ENCODE measurements around the gene TUBB4A.
"Not testable (repeated sequence)": the region's sequence is repeated elsewhere in the genome, so short reads cannot be mapped to it uniquely, and the experiment has no call there.

Gene TUBB4A

GRCh38 chr19:6501740-6502648 is at the start of gene TUBB4A:
TSS of gene TUBB4A (minus strand) at chr19:6502309. CDS start at chr19:6502212, 97 bp downstream.
- H3K9ac ChIP-seq (ENCODE audit: low read length): peak within 1 kb of the TSS; percentile 81
- TF ChIP-seq EZH2phosphoT487 (IDR thresholded peaks at IDR 0.05; ENCODE audit: low read depth): no peak
- H2AFZ ChIP-seq (ENCODE audit: low read depth, low read length): peak within 1 kb of the TSS; percentile 36; the same call in 1 of the 2 replicates
- no peaks in the 10 kb centered on the region for H3K79me2 ChIP-seq (ENCODE audit: low read length)
- peak within 1 kb of the TSS; percentile 89 for H3K4me3 ChIP-seq (ENCODE audit: low read length)
- peak within 1 kb of the TSS; percentile 57 for H3K27ac ChIP-seq (ENCODE audit: low read length)
- peaks cover 23% of the 10 kb centered on the region for H3K36me3 ChIP-seq (replicated peaks; ENCODE audit: low read depth, low read length)
- H3K4me1 ChIP-seq (ENCODE audit: low read length): peaks cover 33% of the 10 kb centered on the region
- H3K27me3 ChIP-seq (ENCODE audit: low read depth, low read length): no peaks in the 10 kb centered on the region
- peak within 1 kb of the TSS; percentile 98 for H3K4me2 ChIP-seq (ENCODE audit: low read length)
- no peaks in the 10 kb centered on the region for H4K20me1 ChIP-seq (ENCODE audit: insufficient read depth, low read length)
- H3K9me3 ChIP-seq (ENCODE audit: insufficient read depth, low read length): no peaks in the 10 kb centered on the region

GRCh38 chr19:6551091-6551490 is 49.0 kb upstream of the TUBB4A start:
- Histone ChIP-seq H2AFZ (ENCODE audit: low read depth, low read length) (0 out of 2 replicates have a peak overlapping the region, but pooled peaks have one; percentile 84), H3K4me3 (ENCODE audit: low read length) (peak overlapping the region; percentile 62; the same call in 1 of the 2 replicates), H3K27me3 (ENCODE audit: low read depth, low read length) (no peaks in the 10 kb centered on the region), H3K9me3 (ENCODE audit: insufficient read depth, low read length) (no peaks in the 10 kb centered on the region), H3K4me1 (ENCODE audit: low read length) (peaks cover 35% of the 10 kb centered on the region), H3K27ac (ENCODE audit: low read length) (no peak overlapping the region), H3K79me2 (ENCODE audit: low read length) (no peaks in the 10 kb centered on the region), H4K20me1 (ENCODE audit: insufficient read depth, low read length) (no peaks in the 10 kb centered on the region), H3K4me2 (ENCODE audit: low read length) (peak overlapping the region; percentile 76), H3K36me3 (replicated peaks; ENCODE audit: low read depth, low read length) (peaks cover 9% of the 10 kb centered on the region), H3K9ac (ENCODE audit: low read length) (peak overlapping the region; percentile 53; the same call in 1 of the 2 replicates)
- TF ChIP-seq EZH2phosphoT487 (IDR thresholded peaks at IDR 0.05; ENCODE audit: low read depth): no peak
- no peak for TF ChIP-seq CTCF (IDR thresholded peaks at IDR 0.05; ENCODE audit: low read depth, low read length)

- not testable (repeated sequence) for H3K27ac ChIP-seq (ENCODE audit: low read length); H2AFZ ChIP-seq (ENCODE audit: low read depth, low read length); H3K4me3 ChIP-seq (ENCODE audit: low read length); H3K79me2 ChIP-seq (ENCODE audit: low read length); H3K27me3 ChIP-seq (ENCODE audit: low read depth, low read length); H4K20me1 ChIP-seq (ENCODE audit: insufficient read depth, low read length); H3K4me2 ChIP-seq (ENCODE audit: low read length); H3K9me3 ChIP-seq (ENCODE audit: insufficient read depth, low read length); H3K9ac ChIP-seq (ENCODE audit: low read length)
- Histone ChIP-seq H3K4me1 (ENCODE audit: low read length) (peaks cover 31% of the 10 kb centered on the region), H3K36me3 (replicated peaks; ENCODE audit: low read depth, low read length) (peaks cover 11% of the 10 kb centered on the region)
Measured at GRCh38 chr19:6550679-6551078, 48.6 kb upstream of the TUBB4A start.

DNA sequence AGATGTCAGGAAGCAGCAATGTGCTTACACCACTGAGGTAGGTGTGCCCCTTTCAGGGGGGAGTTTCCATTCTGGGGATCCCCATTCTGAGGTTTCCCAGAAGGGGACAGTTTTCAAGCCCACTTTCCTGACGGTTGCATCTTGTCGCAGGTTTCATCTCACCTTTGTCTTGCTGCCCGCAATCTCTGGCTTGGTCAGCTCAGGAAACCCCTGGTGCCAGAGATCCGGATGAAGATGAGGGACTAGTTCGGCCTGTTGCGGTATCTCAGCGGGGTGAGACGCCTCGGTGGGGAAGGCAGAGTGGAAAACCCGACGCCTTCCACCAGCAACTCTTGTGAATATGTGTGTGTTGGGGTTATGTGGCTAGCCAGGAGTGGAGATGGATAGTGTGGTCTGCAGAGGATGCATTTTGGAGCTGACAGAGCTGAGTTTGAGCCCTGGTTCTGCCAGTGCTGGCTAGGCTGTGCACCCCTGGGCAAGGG is 41.8 kb upstream of the TUBB4A start:
- no peaks in the 10 kb centered on the region for H3K4me1 ChIP-seq (ENCODE audit: low read length)
- no peaks in the 10 kb centered on the region for H3K79me2 ChIP-seq (ENCODE audit: low read length)
- H3K4me2 ChIP-seq (ENCODE audit: low read length): no peak overlapping the region
- no peaks in the 10 kb centered on the region for H3K27me3 ChIP-seq (ENCODE audit: low read depth, low read length)
- no peak overlapping the region for H3K27ac ChIP-seq (ENCODE audit: low read length)
- H3K36me3 ChIP-seq (replicated peaks; ENCODE audit: low read depth, low read length): peaks cover 28% of the 10 kb centered on the region
- no peak overlapping the region for H2AFZ ChIP-seq (ENCODE audit: low read depth, low read length)
- H4K20me1 ChIP-seq (ENCODE audit: insufficient read depth, low read length): 0 out of 2 replicates have a peak, but pooled peaks cover 2% of the 10 kb centered on the region
- no peaks in the 10 kb centered on the region for H3K9me3 ChIP-seq (ENCODE audit: insufficient read depth, low read length)
- no peak for TF ChIP-seq EZH2phosphoT487 (IDR thresholded peaks at IDR 0.05; ENCODE audit: low read depth)
- no peak for TF ChIP-seq CTCF (IDR thresholded peaks at IDR 0.05; ENCODE audit: low read depth, low read length)
- no peak overlapping the region for H3K4me3 ChIP-seq (ENCODE audit: low read length)
- no peak overlapping the region for H3K9ac ChIP-seq (ENCODE audit: low read length)
